ENCODE data around the gene ZNF544.

DNA sequence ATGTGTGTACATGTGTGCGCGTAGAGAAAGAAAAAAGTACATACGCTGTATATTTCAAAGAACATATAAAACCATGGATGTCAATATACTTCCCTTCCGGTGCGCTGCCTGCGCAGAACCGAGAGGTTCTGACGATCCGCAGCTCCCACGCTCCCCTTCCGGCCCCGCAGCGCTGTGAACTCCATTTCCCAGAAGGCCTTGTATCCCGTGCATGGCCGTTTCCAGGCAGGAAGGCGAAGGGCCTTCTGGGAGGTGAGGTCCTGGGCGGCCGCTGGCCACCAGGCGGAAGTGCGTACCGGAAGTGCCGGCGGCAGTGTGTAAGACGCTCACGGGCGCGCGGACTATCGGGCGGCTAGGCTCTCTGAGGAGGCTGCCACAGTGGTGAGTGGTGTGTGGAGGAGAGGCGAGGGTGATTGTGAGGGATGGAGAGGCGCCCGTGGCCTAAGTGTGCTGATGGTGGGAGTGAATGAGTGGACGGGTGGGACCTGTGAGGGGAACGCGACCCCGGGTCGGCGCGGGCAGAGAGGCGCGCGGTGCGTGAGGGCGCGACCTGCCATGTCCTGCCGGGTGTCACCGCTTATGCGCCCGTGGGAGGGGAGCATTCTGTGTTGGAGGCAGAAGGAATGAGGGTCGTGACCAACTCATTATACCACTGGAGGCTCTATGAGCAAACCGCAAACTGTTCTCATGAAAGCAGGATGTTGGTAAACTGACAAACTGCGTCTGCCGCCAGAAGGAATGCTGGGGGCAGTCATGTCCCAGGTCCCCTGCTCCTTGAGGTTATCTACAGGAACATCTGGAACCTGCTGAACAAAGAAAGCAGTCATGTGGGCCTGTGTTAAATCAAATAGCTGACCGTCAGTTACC, 76.6 kb downstream of the ZNF544 start, which contains the start of gene ERVK3-1:
- TF ChIP-seq, protein P1, sequence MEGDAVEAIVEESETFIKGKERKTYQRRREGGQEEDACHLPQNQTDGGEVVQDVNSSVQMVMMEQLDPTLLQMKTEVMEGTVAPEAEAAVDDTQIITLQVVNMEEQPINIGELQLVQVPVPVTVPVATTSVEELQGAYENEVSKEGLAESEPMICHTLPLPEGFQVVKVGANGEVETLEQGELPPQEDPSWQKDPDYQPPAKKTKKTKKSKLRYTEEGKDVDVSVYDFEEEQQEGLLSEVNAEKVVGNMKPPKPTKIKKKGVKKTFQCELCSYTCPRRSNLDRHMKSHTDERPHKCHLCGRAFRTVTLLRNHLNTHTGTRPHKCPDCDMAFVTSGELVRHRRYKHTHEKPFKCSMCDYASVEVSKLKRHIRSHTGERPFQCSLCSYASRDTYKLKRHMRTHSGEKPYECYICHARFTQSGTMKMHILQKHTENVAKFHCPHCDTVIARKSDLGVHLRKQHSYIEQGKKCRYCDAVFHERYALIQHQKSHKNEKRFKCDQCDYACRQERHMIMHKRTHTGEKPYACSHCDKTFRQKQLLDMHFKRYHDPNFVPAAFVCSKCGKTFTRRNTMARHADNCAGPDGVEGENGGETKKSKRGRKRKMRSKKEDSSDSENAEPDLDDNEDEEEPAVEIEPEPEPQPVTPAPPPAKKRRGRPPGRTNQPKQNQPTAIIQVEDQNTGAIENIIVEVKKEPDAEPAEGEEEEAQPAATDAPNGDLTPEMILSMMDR (conservative IDR thresholded peaks at IDR 0.05): no peak
- TF ChIP-seq ZFX (IDR thresholded peaks at IDR 0.05): no peak
